GM04504 (cell line): Measurements from ENCODE around the gene PIK3CD.
"Not testable (repeated sequence)": the region's sequence is repeated elsewhere in the genome, so short reads cannot be mapped to it uniquely, and the experiment has no call there.

Source experiments
- DNase-seq: peaks from one replicate; pipeline ENCODE4 v3.0.0-alpha.2; 2012; ENCODE audit warnings: low read depth

The PIK3CD gene

DNA sequence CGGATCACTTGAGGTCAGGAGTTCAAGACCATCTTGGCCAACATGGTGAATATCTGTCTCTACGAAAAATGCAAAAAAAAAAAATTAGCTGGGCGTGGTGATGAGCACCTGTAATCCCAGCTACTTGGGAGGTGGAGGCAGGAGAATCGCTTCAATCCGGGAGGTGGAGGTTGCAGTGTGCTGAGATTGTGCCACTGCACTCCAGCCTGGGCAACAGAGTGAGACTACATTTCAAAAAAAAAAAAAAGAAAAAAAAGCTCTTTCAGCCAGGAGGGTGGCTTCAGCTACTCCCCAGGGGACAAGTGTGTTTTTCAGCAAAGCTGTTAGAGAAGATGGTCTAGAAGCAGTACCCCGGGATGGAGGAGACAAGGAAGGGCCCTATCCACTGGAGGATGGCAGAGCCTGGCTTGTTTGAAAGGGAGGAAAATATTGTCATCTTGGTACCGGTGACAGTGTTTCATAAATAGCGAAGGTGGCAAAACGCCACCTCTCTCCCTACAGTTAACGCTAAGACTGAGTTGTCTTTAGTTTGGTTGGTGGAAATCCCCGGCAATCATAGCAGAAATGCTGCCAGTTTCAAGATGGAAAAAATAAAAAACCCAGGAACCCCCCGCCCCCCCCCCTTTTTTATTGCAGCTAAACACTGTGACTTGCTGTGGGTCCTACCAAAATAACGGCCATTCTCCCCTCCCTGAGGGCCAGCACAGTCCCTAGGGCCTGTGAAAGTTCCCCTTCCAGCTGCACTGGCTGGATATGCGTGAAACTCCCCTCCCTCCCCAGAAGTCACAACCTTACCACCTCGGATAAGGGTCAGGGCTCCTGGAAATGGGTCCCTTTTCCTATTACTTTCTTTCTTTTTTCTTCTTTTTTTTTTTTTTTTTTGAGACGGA, 3.5 kb downstream of the PIK3CD start:
- DNase-seq = no peak

DNA sequence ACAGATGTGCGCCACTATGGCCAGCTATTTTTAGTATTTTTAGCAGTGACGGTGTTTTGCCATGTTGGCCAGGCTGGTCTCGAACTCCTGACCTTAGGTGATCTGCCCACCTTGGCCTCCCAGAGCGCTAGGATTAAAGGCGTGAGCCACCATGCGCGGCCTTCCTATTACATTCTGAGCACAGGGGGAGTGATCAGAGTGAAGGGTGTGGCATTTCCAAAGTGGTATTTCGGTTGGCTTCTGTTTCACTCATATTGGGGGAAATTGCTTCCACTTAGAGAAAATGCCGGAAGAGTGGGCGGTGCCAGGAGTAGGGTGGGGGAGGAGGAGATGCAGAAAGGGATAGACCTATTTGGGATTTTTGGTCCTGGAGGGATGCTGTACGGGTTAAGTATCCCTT, 4.3 kb downstream of the PIK3CD start:
- no peak for DNase-seq

DNA sequence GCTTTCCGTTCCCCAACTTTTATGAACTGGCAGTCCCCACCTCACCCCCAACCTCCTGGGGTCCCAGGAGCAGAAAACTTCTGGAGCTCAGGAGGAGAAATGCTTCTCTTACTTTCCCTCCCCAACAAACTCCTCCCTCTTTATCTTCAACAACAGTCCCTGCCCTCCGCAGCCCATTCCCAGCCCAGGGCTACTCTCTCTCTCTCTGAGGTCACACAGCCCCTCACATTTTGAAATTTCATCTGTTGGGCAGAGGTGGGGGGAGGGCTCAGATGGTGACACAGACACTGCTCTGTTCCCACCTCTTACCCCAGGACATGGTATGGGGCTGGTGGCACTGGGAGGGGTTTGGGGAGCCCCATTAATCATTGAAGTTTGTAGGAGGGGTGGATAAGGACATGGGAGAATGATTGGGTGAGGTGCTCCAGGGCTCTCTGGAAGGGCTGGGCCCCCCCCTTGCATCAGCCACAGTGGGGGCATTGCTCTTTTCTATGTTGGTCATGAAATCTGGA, 6.0 kb downstream of the PIK3CD start:
- no peak for DNase-seq

DNA sequence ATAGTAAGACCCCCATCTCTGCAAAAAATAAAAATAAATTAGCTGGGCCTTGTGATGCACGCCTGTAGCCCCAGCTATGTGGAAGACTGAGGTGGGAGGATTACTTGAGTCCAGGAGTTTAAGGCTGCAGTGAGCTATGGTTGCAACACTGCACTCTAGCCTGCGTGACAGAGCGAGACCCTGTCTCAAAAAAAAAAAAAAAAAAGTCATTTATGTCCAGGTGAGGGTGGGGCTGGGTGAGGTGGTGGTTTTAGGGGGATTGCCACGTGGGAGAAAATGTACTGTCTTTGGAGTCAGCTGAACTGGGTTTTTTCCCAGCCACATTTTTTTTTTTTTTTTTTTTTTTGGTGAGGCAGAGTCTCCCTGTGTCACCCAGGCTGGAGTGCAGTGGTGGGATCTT, 6.7 kb downstream of the PIK3CD start:
- DNase-seq = no peak

DNA sequence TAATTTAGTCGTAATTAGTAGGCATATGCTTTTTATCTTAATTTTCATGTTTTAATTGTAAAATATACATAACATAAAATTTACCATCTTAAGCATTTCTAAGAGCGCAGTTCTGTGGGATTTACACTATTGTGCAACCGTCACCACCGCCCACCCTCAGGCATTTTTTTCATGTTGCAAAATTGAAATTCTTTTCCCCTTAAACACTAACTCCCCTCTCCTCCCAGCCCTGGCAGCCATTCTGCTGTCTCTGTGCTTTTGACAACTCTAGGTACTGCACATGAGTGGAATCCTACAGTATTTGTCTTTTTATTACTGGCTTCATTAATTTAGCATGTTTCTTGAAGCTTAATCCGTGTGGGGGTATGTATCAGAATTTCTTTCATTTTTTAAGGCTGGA, 7.8 kb downstream of the PIK3CD start:
- peak; percentile 26 for DNase-seq

DNA sequence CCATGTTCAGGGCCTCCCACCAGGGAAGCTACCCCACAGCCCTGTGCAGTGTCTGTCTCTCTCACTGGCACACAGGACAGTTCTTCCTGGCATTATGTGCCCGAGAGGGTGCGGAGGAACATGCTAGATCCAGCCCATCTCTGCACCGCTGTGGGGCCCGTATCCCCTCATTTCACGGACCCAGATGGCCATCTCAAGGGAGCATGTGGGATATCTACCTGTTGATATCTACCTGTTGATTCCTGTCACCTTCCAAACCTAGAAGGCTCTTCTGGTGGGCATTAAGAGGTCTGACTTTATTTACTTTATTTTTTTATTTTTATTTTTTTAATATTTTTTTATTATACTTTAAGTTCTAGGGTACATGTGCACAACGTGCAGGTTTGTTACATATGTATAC, 11.7 kb downstream of the PIK3CD start:
- DNase-seq = no peak

DNA sequence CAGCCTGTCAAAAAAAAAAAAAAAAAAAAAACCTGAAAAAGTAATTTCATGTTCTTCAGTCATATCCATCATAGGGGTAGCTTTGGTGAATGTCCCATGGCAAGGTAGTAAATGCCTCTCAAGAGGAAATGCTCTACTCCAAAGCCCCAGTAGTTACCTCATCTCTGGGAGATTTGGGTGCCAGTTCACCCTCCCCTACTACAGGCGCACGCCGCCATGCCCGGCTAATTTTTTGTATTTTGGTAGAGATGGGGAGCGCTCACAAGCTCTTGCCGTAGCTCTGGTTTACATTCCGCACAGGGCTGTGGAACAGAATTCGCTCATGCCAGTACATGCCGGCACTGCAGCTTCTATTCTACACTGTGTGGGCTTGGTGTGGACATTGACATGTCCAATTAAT, 13.7 kb downstream of the PIK3CD start:
- DNase-seq = no peak

DNA sequence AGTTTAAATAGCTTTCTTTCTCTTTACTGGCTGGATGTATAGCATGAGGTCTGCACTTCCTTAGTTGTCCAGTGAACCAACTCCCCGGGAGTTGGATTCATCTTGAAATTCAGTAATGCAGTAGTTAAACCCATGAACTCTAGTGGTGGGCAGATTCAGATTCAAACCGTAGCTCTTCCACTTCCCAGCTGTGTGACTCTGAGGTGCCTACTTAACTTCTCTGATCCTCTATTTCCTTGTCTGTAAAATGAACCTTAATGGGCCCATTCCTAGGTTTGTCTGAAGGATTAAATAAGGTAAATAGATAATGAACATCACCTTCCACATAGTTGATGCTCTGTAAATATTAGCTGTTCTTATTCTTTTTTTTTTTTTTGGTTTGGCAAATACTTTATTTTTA, 16.5 kb downstream of the PIK3CD start:
- no peak for DNase-seq

DNA sequence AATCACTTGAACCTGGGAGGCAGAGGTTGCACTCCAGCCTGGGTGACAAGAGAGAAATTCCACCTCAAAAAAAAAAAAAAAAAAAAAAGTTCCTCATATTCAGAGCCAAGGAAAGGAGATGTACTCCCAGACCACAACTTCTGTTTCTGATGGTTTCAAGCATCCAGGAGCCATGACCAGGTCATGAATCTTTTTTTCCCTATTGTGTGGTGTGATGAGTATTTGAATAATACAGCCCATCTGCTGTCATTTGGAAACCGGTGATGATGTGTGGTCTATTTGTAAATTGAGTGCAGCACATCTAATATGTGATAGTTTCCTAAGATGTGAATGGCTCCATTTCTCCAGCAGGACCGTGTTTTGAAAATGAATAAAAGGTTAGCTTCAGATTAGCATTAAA, 18.6 kb downstream of the PIK3CD start:
- DNase-seq = no peak

DNA sequence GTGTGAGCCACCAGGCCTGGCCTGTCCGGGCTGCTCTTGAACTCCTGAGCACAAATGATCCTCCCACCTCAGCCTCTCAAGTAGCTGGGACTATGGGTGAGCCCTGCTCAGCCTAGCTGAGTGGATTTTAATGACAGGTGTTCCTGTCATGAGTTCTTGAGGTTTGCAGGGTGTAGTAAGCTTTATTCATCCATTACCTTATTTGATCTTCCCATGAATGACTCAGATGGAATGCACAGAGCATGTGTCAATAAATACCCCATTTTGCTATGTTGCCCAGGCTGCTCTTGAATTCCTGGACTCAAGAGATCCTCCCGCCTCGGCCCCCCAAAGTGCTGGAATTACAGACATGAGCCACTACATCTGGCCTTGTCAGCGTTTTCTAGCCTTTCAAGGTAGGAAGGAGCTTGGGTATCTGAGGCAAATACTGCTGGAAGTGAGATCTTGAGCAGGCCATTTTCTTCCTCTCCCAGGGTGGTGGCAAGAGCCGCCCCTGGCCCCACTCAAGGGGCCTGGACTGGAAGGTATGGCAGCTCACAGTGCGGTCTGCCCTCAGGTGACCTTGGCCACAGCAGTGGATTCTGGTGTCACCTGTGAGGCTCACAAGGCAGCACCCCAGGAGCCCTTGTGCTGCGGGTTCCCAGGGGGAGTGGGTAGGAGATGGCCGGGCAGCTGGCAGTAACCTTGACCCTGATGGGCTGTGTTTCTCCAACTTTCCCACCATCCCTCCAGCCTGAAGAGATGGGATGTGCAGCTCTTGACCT, 20.0 kb downstream of the PIK3CD start:
- DNase-seq = no peak

DNA sequence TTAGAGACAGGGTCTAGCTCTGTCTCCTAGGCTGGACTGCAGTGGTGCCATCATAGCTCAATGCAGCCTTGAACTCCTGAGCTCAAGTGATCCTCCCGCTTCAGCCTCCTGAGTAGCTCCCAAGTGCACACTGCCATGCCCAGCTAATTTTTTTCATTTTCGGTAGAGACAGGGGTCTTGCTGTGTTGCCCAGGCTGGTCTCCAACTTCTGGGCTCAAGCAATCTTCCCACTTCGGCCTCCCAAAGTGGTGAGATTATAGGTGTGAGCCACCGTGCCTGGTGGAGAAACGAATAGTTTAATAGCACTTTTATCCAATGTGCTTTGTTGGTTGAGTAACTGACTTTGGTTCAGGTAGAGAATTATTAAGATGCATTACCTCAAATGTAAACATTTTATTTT, 20.9 kb downstream of the PIK3CD start:
- DNase-seq = no peak

DNA sequence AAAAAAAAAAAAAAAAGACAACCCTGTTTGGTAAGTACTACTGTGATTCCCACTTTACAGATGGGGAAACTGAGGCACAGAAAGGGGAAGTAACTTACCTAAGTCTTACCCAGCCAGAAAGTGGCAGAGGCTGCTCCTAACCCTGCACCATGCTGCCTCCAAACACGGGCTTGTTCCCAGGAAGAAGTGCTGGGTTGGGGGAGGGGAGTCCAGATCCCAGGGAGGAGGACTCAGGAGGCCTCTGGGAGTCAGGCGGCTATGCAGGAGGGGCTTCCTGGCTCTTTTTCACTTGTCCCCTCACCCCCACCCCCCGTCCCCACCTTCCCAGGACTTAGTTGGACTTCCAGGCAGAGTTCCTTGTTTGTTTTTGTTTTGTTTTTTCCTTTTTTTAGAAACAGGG, 23.9 kb downstream of the PIK3CD start:
- DNase-seq = no peak

DNA sequence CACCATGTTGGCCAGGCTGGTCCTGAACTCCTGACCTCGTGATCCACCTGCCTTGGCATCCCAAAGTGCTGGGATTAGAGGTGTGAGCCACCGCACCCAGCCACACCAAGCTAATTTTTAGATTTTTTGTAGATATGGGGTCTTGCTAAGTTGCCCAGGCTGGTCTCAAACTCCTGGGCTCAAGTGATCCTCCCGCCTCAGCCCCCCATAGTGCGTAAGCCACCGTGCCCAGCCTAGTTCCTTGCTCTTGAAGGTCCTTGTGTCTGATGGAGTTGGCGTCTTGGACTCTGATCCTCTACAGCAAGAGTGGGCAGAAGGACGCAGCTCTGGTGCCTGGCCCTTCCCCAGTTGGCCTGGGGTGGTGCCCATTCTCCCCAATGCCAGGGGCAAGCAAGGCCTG, 24.6 kb downstream of the PIK3CD start:
- DNase-seq = not testable (repeated sequence)

DNA sequence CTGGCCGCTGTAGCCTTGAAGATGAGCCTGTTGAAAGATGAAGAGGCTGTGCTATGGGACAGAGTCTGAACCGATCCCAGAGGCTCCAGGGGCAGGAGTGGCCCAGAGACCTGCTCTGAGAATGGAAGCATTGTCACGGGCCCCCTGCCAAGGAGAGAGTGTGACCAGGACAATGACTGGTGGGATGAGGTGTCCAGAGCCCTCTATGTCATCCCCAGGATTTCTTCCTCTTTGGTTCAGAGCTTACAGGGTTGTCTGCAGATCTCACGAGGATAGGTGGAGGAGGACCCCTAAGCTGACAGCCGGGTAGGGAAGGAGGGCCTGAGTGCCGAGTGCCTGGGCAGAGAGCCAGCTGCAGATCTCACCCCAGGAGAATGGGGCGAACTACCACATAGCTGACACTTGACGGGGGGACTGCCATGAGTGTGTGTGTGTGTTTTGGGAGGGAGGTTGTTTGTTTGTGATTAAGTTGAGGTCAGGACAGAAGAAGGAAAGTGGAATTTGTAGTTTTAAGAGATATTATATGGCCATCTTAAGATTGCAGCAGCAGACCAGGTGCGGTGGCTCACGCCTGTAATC, 25.4 kb downstream of the PIK3CD start:
- no peak for DNase-seq

DNA sequence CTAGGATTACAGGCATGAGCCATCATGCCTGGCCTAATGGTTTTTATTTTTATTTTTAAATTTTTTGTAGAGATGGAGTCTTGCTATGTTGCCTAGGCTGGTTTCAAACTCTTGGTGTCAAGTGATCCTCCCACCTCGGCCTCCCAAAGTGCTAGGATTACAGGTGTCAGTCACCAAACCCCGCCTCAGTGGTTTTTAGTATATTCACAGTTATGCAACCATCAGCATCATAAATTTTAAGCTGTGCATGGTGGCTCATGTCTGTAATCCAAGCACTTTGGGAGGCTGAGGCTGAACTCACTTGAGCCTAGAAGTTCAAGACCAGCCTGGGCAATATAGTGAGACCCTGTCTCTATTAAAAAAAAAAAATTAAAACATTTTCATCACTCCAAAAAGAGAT, 28.6 kb downstream of the PIK3CD start:
- no peak for DNase-seq

DNA sequence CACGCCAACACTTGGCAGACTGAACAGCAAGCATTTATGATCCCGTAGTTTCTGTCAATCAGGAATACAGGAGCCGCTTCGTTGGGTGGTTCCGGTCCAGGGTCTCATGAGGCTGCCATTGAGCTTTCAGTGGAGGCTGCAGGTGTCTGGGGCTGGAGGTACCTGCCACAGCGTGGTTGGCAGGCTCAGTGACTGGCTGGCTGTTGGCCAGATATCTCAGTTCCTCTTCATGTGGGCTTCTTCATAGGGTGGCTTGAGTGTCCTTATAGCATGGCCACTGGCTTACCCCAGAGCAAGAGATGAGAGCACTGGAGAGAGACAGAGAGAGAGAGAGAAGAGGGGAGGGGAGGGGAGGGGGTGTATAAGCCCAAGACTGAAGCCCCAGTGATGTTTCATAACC, 29.3 kb downstream of the PIK3CD start:
- no peak for DNase-seq

DNA sequence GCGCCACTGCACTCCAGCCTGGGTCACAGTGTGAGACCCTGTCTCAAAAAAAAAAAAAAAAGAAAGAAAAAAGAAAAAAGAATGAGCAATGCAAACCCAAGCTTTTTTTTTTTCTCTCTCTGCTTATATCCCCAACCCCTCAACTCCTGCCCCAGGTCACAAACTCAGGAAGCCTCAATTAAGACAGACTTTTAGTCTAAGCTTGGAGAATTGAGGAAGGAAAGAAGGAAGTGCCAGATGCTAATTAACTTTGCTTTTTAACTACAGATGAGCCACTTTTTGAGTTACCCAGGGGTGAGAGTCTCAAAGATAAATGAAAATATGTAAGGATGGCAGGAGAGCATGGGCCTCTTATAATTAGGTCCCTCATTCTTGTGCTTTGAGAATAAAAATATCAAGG, 33.3 kb downstream of the PIK3CD start:
- DNase-seq = no peak

DNA sequence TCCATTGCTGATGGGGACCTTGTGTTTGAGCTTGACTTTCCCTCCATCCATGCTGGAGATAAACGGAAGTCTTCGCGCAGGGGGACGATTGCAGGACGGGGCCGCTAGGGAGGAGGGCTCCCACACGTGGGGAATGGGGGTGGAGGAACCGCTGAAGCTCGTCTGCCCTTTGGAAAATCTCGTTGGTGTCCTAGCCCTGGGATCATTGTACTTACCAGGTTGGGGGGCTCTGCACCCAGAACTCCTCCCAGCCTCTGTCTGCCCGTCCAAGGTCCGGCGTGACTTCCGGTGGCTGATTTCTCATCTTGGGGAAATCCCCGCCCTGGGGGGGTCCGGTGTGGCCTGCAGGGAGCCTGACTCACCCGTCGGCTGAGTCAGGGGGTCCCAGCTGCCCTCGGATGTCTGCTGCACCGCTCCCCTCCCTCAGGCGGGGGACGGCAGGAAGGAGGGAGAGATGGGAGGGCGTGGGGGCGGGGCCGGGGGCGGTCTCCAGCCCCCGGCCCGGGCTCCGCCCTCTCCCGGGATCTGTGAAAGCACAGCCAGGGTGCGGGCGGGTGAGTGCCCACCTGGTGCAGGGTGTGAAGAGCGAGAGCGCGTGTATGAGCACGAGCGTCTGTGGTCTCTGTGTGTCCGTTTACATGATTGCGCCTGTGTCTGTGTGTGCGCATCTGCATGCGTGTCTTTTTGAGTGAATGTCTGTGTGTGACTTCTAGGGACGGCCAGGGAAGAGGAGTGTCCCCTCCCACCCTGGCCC, 35.8 kb downstream of the PIK3CD start:
- no peak for DNase-seq

DNA sequence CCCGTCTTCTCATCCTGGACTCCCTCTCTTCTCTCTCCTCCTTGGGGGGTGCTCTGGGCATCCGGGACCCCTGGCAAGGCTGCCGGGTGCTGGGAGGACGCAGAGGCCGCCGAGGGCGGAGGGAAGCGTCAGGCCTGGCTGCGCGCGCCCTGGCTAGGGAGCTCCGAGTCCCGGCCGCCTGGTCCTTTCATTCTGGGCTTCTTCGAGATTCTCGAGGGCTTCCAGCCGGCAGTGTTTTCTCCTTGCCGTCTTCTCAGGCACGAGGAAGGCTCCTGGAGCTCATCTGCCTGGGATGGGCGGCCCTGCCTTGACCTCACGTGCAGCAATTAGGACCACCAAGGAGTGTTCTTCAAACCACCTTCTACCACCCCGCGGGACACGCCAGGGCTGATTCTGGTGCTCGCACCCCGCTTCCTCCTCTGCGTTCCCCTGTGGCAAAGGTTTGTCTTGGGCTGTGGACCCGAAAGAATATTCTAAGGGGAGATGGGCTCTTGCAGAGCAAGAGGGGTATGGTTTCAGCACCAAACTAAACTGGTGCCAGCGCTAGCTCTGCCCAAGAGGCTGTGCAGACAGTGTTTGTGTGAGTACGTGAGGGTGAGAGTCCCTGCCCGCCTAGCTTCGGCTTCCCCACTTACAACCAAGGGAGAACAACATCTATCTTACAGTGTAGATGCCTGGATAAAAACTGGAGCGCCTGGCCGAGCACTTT, 36.5 kb downstream of the PIK3CD start:
- DNase-seq = no peak

DNA sequence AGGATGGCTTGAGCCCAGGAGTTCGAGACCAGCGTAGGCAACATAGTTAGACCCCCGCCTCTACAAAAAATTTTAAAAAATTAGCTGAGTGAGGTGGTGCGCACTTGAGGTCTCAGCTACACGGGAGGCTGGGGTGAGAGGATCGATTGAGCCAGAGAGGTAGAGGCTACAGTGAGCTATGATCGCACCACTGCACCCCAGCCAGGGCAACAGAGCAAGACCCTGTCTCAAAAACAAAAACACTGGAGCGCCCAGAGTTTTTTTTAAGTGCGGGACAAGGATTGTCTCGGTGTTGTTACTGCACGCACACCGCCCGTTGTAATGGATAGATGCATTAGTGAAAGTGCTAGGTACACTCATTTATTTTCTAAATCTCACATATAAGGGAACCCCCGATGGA, 37.1 kb downstream of the PIK3CD start:
- no peak for DNase-seq

DNA sequence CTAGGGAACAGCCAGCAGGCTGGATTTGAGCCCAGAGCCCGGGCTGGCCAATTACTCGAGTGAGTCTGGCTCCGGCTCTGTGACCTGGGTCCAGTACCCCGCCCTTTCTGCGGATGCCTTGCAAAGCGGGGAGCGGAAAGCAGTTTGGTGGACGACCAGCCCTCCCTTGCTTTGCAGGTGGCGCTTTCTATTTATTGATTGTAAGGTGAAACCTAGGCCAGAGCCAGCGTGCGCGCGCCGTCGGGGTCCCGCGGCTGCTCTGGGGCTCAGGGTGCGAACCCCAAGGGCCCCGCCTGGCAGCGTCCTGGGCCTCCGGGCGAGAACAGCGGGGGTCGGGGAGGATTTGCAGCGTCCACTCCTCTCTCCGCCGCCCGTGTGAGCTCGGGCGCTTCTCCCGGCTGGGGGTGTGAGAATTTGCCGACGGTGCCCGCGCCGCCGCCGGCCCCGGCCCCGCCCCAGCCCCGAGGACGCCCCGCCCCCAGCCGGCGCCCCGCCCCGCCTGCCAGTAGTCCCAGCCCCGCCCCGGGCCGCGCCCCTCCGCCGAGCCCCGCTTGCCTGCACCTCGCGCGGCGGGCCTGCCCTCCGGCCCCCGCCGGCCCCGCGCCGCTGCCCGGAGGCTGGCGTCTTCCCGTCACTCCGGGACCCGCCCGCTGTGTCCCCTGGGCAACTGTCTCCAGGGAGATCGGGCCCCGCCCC, 37.6 kb downstream of the PIK3CD start:
- DNase-seq = no peak
